Naive thymus-derived CD8-positive, alpha-beta T cell (primary cell): ENCODE measurements around the gene SEPSECS. TPM values are rescaled to one million over a fixed set of nuclear protein-coding genes. Genes with fewer than 3 reads are reported as not detected.

Experiments used
- ATAC-seq, 2 donors: fragments of 150-1000 bp; cut with Tn5 transposase in 1 of 2; sonication (Bioruptor Pico), chemical (Tn5 transposase) in 1 of 2; 1 replicate in 1 of 2; 2 replicates in 1 of 2; pipeline ENCODE4 v1.10.0; 2021; ENCODE audit warnings: mild to moderate bottlenecking in 2 of 2, moderate library complexity in 2 of 2
- POLR2A ChIA-PET: fragments of 350-600 bp; sonication (Branson Sonifier 250); formaldehyde crosslinking; loops from one replicate; lab custom pipeline; 2021; ENCODE audit warnings: antibody characterized with exemption; lab: Charles Lee
- DNase-seq, 10 donors: peaks; one replicate each; pipeline versions ENCODE4 v3.0.0 to v3.0.0-alpha.2; 2020 to 2022
- H3K27ac Mint-ChIP-seq, 10 donors: one replicate each; pipeline ENCODE4 v1.8.0; 2020 to 2022; ENCODE audit warnings: mild to moderate bottlenecking in 10 of 10, mixed read lengths in 10 of 10, moderate library complexity in 4 of 10, inconsistent platforms in 1 of 10
- H3K27me3 Mint-ChIP-seq, 5 donors: one replicate each; pipeline ENCODE4 v1.8.0; 2021 to 2022; ENCODE audit warnings: mixed read lengths in 5 of 5
- H3K36me3 Mint-ChIP-seq, 3 donors: one replicate each; pipeline ENCODE4 v1.8.0; 2020 to 2022; ENCODE audit warnings: mixed read lengths in 3 of 3, mild to moderate bottlenecking in 2 of 3, inconsistent platforms in 1 of 3
- H3K4me1 Mint-ChIP-seq, 4 donors: one replicate each; pipeline ENCODE4 v1.8.0; 2021 to 2022; ENCODE audit warnings: mixed read lengths in 4 of 4
- H3K4me3 Mint-ChIP-seq, 10 donors: one replicate each; pipeline ENCODE4 v1.8.0; 2020 to 2022; ENCODE audit warnings: mild to moderate bottlenecking in 10 of 10, mixed read lengths in 10 of 10, moderate library complexity in 6 of 10, inconsistent platforms in 1 of 10
- H3K9me3 Mint-ChIP-seq, 9 donors: one replicate each; pipeline ENCODE4 v1.8.0; 2020 to 2022; ENCODE audit warnings: mixed read lengths in 9 of 9, mild to moderate bottlenecking in 3 of 9, inconsistent platforms in 1 of 9, moderate library complexity in 1 of 9
- polyA plus RNA-seq, 3 donors: library from polyadenylated mRNA; unstranded; fragments of 300-500 nt; fragmentation: Illumina TruSeq; gene quantifications; one replicate each; pipeline ENCODE4 v1.2.3, GENCODE V29; 2021
- total RNA-seq, 8 experiments: library from RNA in 2 of 8; stranded (reverse) in 2 of 8; gene quantifications; one replicate each; pipeline ENCODE4 v1.2.3 and lab custom pipeline; 2021 to 2026

Gene SEPSECS
- total RNA-seq (10 to 100 TPM; 16.9 to 17.2 TPM), polyA plus RNA-seq (1 to 10 TPM; 1.7 to 2.3 (median 2.0) TPM), total RNA-seq (lab: John Stamatoyannopoulos, UW) (11.1 to 49.7 (median 27.2) reads per million in 6 experiments)

GRCh38 chr4:25159837-25160713, at the start of gene SEPSECS:
TSS of gene SEPSECS (minus strand) at chr4:25160449. CDS start at chr4:25160369, 80 bp downstream.
- Mint-ChIP-seq H3K36me3 (peaks cover 0 to 30% (median 16%) of the 10 kb centered on the region in 3 donors), H3K27ac (peak within 1 kb of the TSS; percentile 91 to 100 (median 98)), H3K4me3 (peak within 1 kb of the TSS; percentile 86 to 97 (median 92)), H3K27me3 (peaks cover 0 to 4% (median 0%) of the 10 kb centered on the region in 5 donors), H3K4me1 (peaks cover 24 to 62% (median 52%) of the 10 kb centered on the region in 4 donors), H3K9me3 (no peaks in the 10 kb centered on the region)
- POLR2A ChIA-PET, result interaction anchor here (0.6 to 3.4 kb wide), 12 partner anchors 9 to 700 kb away, joined by 3 to 45 read pairs (median 4); partner anchors contain the start of genes ANAPC4, DHX15, PI4K2B and ZCCHC4
- ATAC-seq (peak; percentile 81 to 83), DNase-seq (peak; percentile 87 to 96 (median 93))

GRCh38 chr4:25209702-25210101, 49.5 kb upstream of the SEPSECS start:
- no peak overlapping the region for H3K4me3 Mint-ChIP-seq

GRCh38 chr4:25207997-25208396, 47.7 kb upstream of the SEPSECS start:
- Mint-ChIP-seq H3K4me1 (no peaks in the 10 kb centered on the region), H3K4me3 (no peak overlapping the region), H3K27ac (no peak overlapping the region), H3K27me3 (peaks cover 0 to 2% (median 0%) of the 10 kb centered on the region in 5 donors), H3K36me3 (peaks cover 2 to 36% (median 4%) of the 10 kb centered on the region in 3 donors), H3K9me3 (peaks cover 0 to 59% (median 35%) of the 10 kb centered on the region in 9 donors)
- DNase-seq (no peak), ATAC-seq (no peak)
- POLR2A ChIA-PET, result no interaction called here

More at GRCh38 chr4:25209702-25210101, 49.5 kb upstream of the SEPSECS start:
- no peaks in the 10 kb centered on the region for H3K4me1 Mint-ChIP-seq
- H3K9me3 Mint-ChIP-seq, result peaks cover 0 to 69% (median 39%) of the 10 kb centered on the region in 9 donors
- ATAC-seq (no peak), DNase-seq (no peak)
- no peak overlapping the region for H3K27ac Mint-ChIP-seq
- POLR2A ChIA-PET, result no interaction called here
- H3K36me3 Mint-ChIP-seq, result peaks cover 2 to 44% (median 9%) of the 10 kb centered on the region in 3 donors
- H3K27me3 Mint-ChIP-seq, result peaks cover 0 to 2% (median 0%) of the 10 kb centered on the region in 5 donors

GRCh38 chr4:25198713-25199112, 38.5 kb upstream of the SEPSECS start:
- H3K4me1 Mint-ChIP-seq, result peaks cover 5 to 9% (median 9%) of the 10 kb centered on the region in 4 donors
- peaks cover 0 to 17% (median 11%) of the 10 kb centered on the region in 9 donors for H3K9me3 Mint-ChIP-seq
- H3K4me3 Mint-ChIP-seq, result no peak overlapping the region
- no peak overlapping the region for H3K27ac Mint-ChIP-seq
- peaks cover 16 to 37% (median 24%) of the 10 kb centered on the region in 3 donors for H3K36me3 Mint-ChIP-seq
- ATAC-seq, result no peak
- no peak for DNase-seq
- POLR2A ChIA-PET, result no interaction called here
- no peaks in the 10 kb centered on the region for H3K27me3 Mint-ChIP-seq

- peaks cover 4 to 11% (median 8%) of the 10 kb centered on the region in 4 donors for H3K4me1 Mint-ChIP-seq
- peaks cover 0 to 13% (median 3%) of the 10 kb centered on the region in 3 donors for H3K36me3 Mint-ChIP-seq
- ATAC-seq, result no peak
- H3K27ac Mint-ChIP-seq, result no peak overlapping the region
- POLR2A ChIA-PET, result no interaction called here
- H3K9me3 Mint-ChIP-seq, result peaks cover 0 to 2% (median 0%) of the 10 kb centered on the region in 9 donors
- no peak for DNase-seq
- no peaks in the 10 kb centered on the region for H3K27me3 Mint-ChIP-seq
- no peak overlapping the region for H3K4me3 Mint-ChIP-seq
Observed at GRCh38 chr4:25190407-25190806, 30.2 kb upstream of the SEPSECS start.

- peaks cover 9 to 38% (median 16%) of the 10 kb centered on the region in 4 donors for H3K4me1 Mint-ChIP-seq
- no peak overlapping the region for H3K4me3 Mint-ChIP-seq
- ATAC-seq (no peak), DNase-seq (no peak)
- H3K9me3 Mint-ChIP-seq, result no peaks in the 10 kb centered on the region
- H3K36me3 Mint-ChIP-seq, result no peaks in the 10 kb centered on the region
- POLR2A ChIA-PET, result interaction anchor here (1.7 kb wide), 1 partner anchor 50 kb away, joined by 6 read pairs; the partner anchor contains the start of gene PI4K2B
- peak overlapping the region in 1 of 10 donors; percentile 19 for H3K27ac Mint-ChIP-seq
- H3K27me3 Mint-ChIP-seq, result no peaks in the 10 kb centered on the region
Observed at GRCh38 chr4:25184056-25184455, 23.8 kb upstream of the SEPSECS start.

GRCh38 chr4:25182937-25183336, 22.7 kb upstream of the SEPSECS start:
- Mint-ChIP-seq H3K36me3 (no peaks in the 10 kb centered on the region), H3K4me3 (no peak overlapping the region), H3K9me3 (no peaks in the 10 kb centered on the region), H3K27me3 (no peaks in the 10 kb centered on the region), H3K27ac (no peak overlapping the region), H3K4me1 (peaks cover 19 to 47% (median 23%) of the 10 kb centered on the region in 4 donors)
- ATAC-seq, result no peak
- DNase-seq, result no peak
- POLR2A ChIA-PET, result interaction anchor here (0.7 kb wide), 1 partner anchor 184 kb away, joined by 5 read pairs; no protein-coding TSS in a partner anchor

GRCh38 chr4:25180524-25181131, 20.4 kb upstream of the SEPSECS start:
- POLR2A ChIA-PET, result interaction anchor here (0.6 to 2.2 kb wide), 2 partner anchors 20 to 217 kb away, joined by 4 to 12 read pairs; partner anchors contain the start of gene SEPSECS
- no peak overlapping the region for H3K4me3 Mint-ChIP-seq
- peaks cover 20 to 55% (median 29%) of the 10 kb centered on the region in 4 donors for H3K4me1 Mint-ChIP-seq
- ATAC-seq (peak; percentile 52 to 65), DNase-seq (peak in 6 of 10 donors; percentile 16 to 41 (median 21))
- peaks cover 0 to 8% (median 2%) of the 10 kb centered on the region in 3 donors for H3K36me3 Mint-ChIP-seq
- no peaks in the 10 kb centered on the region for H3K27me3 Mint-ChIP-seq
- no peaks in the 10 kb centered on the region for H3K9me3 Mint-ChIP-seq
- no peak overlapping the region for H3K27ac Mint-ChIP-seq

- peaks cover 0 to 14% (median 2%) of the 10 kb centered on the region in 3 donors for H3K36me3 Mint-ChIP-seq
- POLR2A ChIA-PET, result interaction anchor here (1.1 to 2.2 kb wide), 2 partner anchors 18 to 134 kb away, joined by 6 to 12 read pairs; partner anchors contain the start of genes SEPSECS and ZCCHC4
- ATAC-seq (peak; percentile 92), DNase-seq (peak in 4 of 10 donors; percentile 0 to 53 (median 24))
- peak overlapping the region; percentile 26 to 87 (median 57) for H3K27ac Mint-ChIP-seq
- peaks cover 20 to 51% (median 29%) of the 10 kb centered on the region in 4 donors for H3K4me1 Mint-ChIP-seq
- no peaks in the 10 kb centered on the region for H3K27me3 Mint-ChIP-seq
- no peaks in the 10 kb centered on the region for H3K9me3 Mint-ChIP-seq
- H3K4me3 Mint-ChIP-seq, result peak overlapping the region in 6 of 10 donors; percentile 2 to 39 (median 26)
Observed at GRCh38 chr4:25178838-25179261, 18.6 kb upstream of the SEPSECS start.

GRCh38 chr4:25177147-25177546, 16.9 kb upstream of the SEPSECS start:
- H3K27ac Mint-ChIP-seq, result peak overlapping the region in 5 of 10 donors; percentile 13 to 85 (median 78)
- POLR2A ChIA-PET, result interaction anchor here (1.2 kb wide), 1 partner anchor 17 kb away, joined by 5 read pairs; the partner anchor contains the start of gene SEPSECS
- H3K36me3 Mint-ChIP-seq, result peaks cover 0 to 14% (median 8%) of the 10 kb centered on the region in 3 donors
- peaks cover 24 to 35% (median 30%) of the 10 kb centered on the region in 4 donors for H3K4me1 Mint-ChIP-seq
- H3K27me3 Mint-ChIP-seq, result no peaks in the 10 kb centered on the region
- no peak overlapping the region for H3K4me3 Mint-ChIP-seq
- H3K9me3 Mint-ChIP-seq, result no peaks in the 10 kb centered on the region
- DNase-seq (no peak), ATAC-seq (no peak)

- POLR2A ChIA-PET, result interaction anchor here (2.0 kb wide), 1 partner anchor 15 kb away, joined by 5 read pairs; the partner anchor contains the start of gene SEPSECS
- H3K36me3 Mint-ChIP-seq, result peaks cover 9 to 31% (median 24%) of the 10 kb centered on the region in 3 donors
- H3K4me1 Mint-ChIP-seq, result peaks cover 20 to 32% (median 27%) of the 10 kb centered on the region in 4 donors
- no peaks in the 10 kb centered on the region for H3K27me3 Mint-ChIP-seq
- no peaks in the 10 kb centered on the region for H3K9me3 Mint-ChIP-seq
- H3K27ac Mint-ChIP-seq, result no peak overlapping the region
- H3K4me3 Mint-ChIP-seq, result no peak overlapping the region
- no peak for ATAC-seq
- DNase-seq, result no peak
Observed at GRCh38 chr4:25174674-25175073, 14.4 kb upstream of the SEPSECS start.
